Measurements from ENCODE around the gene RGS6. TPM values are rescaled to one million over a fixed set of nuclear protein-coding genes. Genes with fewer than 3 reads are reported as not detected.
"Not testable (repeated sequence)": the region's sequence is repeated elsewhere in the genome, so short reads cannot be mapped to it uniquely, and the experiment has no call there.

The RGS6 gene
- total RNA-seq, 1 donor from 2014 or later = 0.34 TPM

DNA sequence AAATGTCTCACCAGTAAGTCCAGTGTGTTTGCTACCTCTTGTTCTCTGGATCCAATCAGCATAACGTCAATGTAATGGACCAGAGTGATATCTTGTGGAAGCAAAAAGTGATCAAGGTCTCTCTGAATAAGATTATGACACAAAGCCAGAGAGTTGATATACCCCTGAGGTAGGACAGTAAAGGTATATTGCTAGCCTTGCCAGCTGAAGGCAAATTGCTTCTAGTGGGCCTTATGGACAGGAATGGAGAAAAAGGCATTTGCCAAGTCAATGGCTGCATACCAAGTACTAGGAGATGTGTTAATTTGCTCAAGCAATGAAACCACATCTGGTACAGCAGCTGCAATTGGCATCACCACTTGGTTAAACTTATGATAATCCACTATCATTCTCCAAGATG, 7.1 kb downstream of the RGS6 start:
- not testable (repeated sequence) for H3K4me3 Mint-ChIP-seq (ENCODE audit: unreplicated experiment); FAIRE-seq; H3K36me3 Mint-ChIP-seq (ENCODE audit: low read depth, unreplicated experiment); H3K4me1 ChIP-seq (ENCODE audit: insufficient read depth, low read length); H3K27ac ChIP-seq (ENCODE audit: low read depth, low read length); H3K9ac ChIP-seq (ENCODE audit: low read length); H4K20me1 ChIP-seq (ENCODE audit: insufficient read depth, low read length); H3K27me3 Mint-ChIP-seq (ENCODE audit: low read depth, unreplicated experiment); H3K4me3 ChIP-seq (ENCODE audit: insufficient read depth, low read depth, low read length); DNase-seq (ENCODE audit: low read depth); H2AFZ ChIP-seq (ENCODE audit: low read depth, low read length); H3K9me3 ChIP-seq (ENCODE audit: insufficient read depth, low read depth, low read length); H3K4me1 Mint-ChIP-seq (ENCODE audit: low read depth, unreplicated experiment); H3K27ac Mint-ChIP-seq (ENCODE audit: unreplicated experiment); H3K79me2 ChIP-seq (ENCODE audit: insufficient read depth, low read length); H3K36me3 ChIP-seq (ENCODE audit: insufficient read depth, low read length); H3K4me2 ChIP-seq (ENCODE audit: low read length); H3K27me3 ChIP-seq (ENCODE audit: insufficient read depth, low read length)
- H3K9me3 Mint-ChIP-seq (ENCODE audit: unreplicated experiment) = peaks cover 12% of the 10 kb centered on the region

DNA sequence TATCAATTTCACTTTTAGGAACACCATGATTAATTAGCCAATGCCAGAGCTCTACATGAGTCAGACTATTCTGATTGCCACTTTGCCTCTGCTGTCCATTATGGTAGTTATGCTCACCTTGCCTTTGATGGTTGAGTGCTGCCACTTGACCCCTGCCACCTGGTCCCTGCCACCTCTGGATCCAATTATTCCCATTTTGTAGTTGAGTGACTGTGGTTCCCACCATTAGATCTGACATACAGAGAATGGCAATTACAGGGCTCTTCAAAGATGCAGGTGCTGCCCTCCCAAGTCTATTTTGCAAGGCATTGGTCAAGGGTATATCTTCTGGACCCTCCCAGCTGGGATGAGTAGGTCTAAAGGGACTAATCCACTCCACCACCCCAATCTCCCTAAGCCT, 8.3 kb downstream of the RGS6 start:
- not testable (repeated sequence) for H3K36me3 Mint-ChIP-seq (ENCODE audit: low read depth, unreplicated experiment); DNase-seq (ENCODE audit: low read depth); H3K27ac ChIP-seq (ENCODE audit: low read depth, low read length); H3K27ac Mint-ChIP-seq (ENCODE audit: unreplicated experiment); H3K79me2 ChIP-seq (ENCODE audit: insufficient read depth, low read length); FAIRE-seq; H3K36me3 ChIP-seq (ENCODE audit: insufficient read depth, low read length); H3K4me2 ChIP-seq (ENCODE audit: low read length); H4K20me1 ChIP-seq (ENCODE audit: insufficient read depth, low read length); H3K27me3 Mint-ChIP-seq (ENCODE audit: low read depth, unreplicated experiment); H3K4me3 ChIP-seq (ENCODE audit: insufficient read depth, low read depth, low read length); H3K4me3 Mint-ChIP-seq (ENCODE audit: unreplicated experiment); H3K27me3 ChIP-seq (ENCODE audit: insufficient read depth, low read length); H3K4me1 Mint-ChIP-seq (ENCODE audit: low read depth, unreplicated experiment); H3K4me1 ChIP-seq (ENCODE audit: insufficient read depth, low read length); H3K9ac ChIP-seq (ENCODE audit: low read length); H3K9me3 ChIP-seq (ENCODE audit: insufficient read depth, low read depth, low read length); H2AFZ ChIP-seq (ENCODE audit: low read depth, low read length)
- peaks cover 12% of the 10 kb centered on the region for H3K9me3 Mint-ChIP-seq (ENCODE audit: unreplicated experiment)

DNA sequence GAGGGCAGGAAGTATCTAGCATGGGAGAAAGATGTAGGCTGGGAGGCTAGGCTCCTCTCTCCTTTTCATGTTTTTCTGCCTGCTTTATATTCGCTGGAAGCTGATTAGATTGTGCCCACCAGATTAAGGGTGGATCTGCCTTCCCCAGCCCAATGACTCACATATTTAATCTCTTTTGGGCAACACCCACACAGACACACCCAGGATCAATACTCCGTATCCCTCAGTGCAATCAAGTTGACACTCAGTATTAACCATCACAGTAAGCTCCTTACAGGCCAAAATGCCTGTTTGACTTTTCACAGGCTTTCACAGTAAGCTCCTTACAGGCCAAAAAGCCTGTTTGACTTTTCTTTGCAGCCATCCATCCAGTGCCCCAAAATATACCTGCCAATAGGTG, 9.4 kb downstream of the RGS6 start:
- H3K27ac Mint-ChIP-seq (ENCODE audit: unreplicated experiment); H3K4me2 ChIP-seq (ENCODE audit: low read length); H3K27me3 Mint-ChIP-seq (ENCODE audit: low read depth, unreplicated experiment); H3K4me3 Mint-ChIP-seq (ENCODE audit: unreplicated experiment); H3K79me2 ChIP-seq (ENCODE audit: insufficient read depth, low read length); H3K9ac ChIP-seq (ENCODE audit: low read length); H3K36me3 Mint-ChIP-seq (ENCODE audit: low read depth, unreplicated experiment); H2AFZ ChIP-seq (ENCODE audit: low read depth, low read length); H3K9me3 ChIP-seq (ENCODE audit: insufficient read depth, low read depth, low read length); H3K4me3 ChIP-seq (ENCODE audit: insufficient read depth, low read depth, low read length); H3K27me3 ChIP-seq (ENCODE audit: insufficient read depth, low read length); DNase-seq (ENCODE audit: low read depth); H4K20me1 ChIP-seq (ENCODE audit: insufficient read depth, low read length); H3K36me3 ChIP-seq (ENCODE audit: insufficient read depth, low read length); H3K4me1 ChIP-seq (ENCODE audit: insufficient read depth, low read length); FAIRE-seq; H3K27ac ChIP-seq (ENCODE audit: low read depth, low read length); H3K4me1 Mint-ChIP-seq (ENCODE audit: low read depth, unreplicated experiment): not testable (repeated sequence)
- H3K9me3 Mint-ChIP-seq (ENCODE audit: unreplicated experiment) = peaks cover 12% of the 10 kb centered on the region

DNA sequence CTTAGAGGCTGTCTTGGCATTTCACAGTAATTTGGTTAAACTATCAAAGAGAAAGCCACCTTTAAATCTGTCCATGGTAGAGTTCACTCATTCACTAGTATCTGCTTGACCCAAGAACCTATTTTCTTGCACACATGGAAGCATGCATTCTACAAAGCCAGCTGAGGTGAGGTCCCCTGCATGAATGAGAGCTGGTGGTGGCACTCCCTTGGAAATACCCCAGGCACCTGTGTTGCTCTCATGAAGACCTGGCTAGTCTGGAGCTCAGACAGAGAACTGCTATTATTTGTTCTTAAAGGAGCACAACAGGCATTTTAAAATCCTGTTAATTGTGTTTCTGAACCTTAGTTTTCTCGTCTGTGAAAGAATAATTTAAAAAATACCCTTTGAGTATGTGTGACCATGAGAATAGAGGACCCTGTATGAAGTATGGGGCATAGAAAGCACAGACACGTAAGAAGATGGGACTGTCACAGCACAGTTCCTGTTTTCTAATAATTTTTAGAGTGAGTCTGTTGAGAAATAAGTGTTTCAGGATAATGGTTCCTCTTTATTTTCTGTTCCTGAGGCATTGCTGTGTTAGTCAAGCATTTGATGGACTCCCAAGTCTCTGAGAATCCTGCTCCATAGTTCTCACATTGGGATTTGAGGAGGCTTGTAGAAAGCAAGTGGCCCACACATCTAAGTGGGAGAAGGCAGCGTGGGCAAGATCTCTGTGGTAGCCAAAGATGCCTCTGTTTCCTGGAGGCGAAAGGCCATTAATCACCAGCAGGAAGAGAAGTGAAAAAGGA, 10.9 kb downstream of the RGS6 start:
- H3K4me1 ChIP-seq (ENCODE audit: insufficient read depth, low read length) = no peaks in the 10 kb centered on the region
- Mint-ChIP-seq H3K27ac (ENCODE audit: unreplicated experiment) (no peak overlapping the region), H3K9me3 (ENCODE audit: unreplicated experiment) (peaks cover 9% of the 10 kb centered on the region), H3K36me3 (ENCODE audit: low read depth, unreplicated experiment) (no peaks in the 10 kb centered on the region), H3K4me3 (ENCODE audit: unreplicated experiment) (no peak overlapping the region), H3K4me1 (ENCODE audit: low read depth, unreplicated experiment) (no peaks in the 10 kb centered on the region), H3K27me3 (ENCODE audit: low read depth, unreplicated experiment) (peaks cover 2% of the 10 kb centered on the region)
- TF ChIP-seq, protein P1, sequence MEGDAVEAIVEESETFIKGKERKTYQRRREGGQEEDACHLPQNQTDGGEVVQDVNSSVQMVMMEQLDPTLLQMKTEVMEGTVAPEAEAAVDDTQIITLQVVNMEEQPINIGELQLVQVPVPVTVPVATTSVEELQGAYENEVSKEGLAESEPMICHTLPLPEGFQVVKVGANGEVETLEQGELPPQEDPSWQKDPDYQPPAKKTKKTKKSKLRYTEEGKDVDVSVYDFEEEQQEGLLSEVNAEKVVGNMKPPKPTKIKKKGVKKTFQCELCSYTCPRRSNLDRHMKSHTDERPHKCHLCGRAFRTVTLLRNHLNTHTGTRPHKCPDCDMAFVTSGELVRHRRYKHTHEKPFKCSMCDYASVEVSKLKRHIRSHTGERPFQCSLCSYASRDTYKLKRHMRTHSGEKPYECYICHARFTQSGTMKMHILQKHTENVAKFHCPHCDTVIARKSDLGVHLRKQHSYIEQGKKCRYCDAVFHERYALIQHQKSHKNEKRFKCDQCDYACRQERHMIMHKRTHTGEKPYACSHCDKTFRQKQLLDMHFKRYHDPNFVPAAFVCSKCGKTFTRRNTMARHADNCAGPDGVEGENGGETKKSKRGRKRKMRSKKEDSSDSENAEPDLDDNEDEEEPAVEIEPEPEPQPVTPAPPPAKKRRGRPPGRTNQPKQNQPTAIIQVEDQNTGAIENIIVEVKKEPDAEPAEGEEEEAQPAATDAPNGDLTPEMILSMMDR (IDR thresholded peaks at IDR 0.05; ENCODE audit: insufficient read depth, low read depth, low read length) = no peak
- TF ChIP-seq EZH2 (IDR thresholded peaks at IDR 0.05; ENCODE audit: insufficient read depth, low read length) = no peak
- no peak overlapping the region for H3K27ac ChIP-seq (ENCODE audit: low read depth, low read length)
- H3K9me3 ChIP-seq (ENCODE audit: insufficient read depth, low read depth, low read length) = peaks cover 3% of the 10 kb centered on the region
- H4K20me1 ChIP-seq (ENCODE audit: insufficient read depth, low read length) = no peaks in the 10 kb centered on the region
- no peak overlapping the region for H2AFZ ChIP-seq (ENCODE audit: low read depth, low read length)
- no peak overlapping the region for H3K9ac ChIP-seq (ENCODE audit: low read length)
- H3K36me3 ChIP-seq (ENCODE audit: insufficient read depth, low read length) = no peaks in the 10 kb centered on the region
- H3K4me3 ChIP-seq (ENCODE audit: insufficient read depth, low read depth, low read length) = no peak overlapping the region
- DNase-seq (ENCODE audit: low read depth) (no peak), FAIRE-seq (no peak)
- no peaks in the 10 kb centered on the region for H3K79me2 ChIP-seq (ENCODE audit: insufficient read depth, low read length)
- H3K27me3 ChIP-seq (ENCODE audit: insufficient read depth, low read length) = no peaks in the 10 kb centered on the region
- no peak overlapping the region for H3K4me2 ChIP-seq (ENCODE audit: low read length)

Data from astrocyte (in vitro differentiated cells and primary cell).